HepG2 (cell line): ENCODE measurements around the gene NDE1. TPM values are rescaled to one million over a fixed set of nuclear protein-coding genes. Genes with fewer than 3 reads are reported as not detected.
A peak's percentile ranks its signal among the peaks of the same experiment; 100 is the strongest.

ENCODE experiments used
- BCL6 ChIP-seq: IDR thresholded peaks from 2 replicates; pipeline ENCODE4 v1.6.1; 2016; ENCODE audit warnings: missing genetic modification reagents, missing compliant biosample characterization
- ESRRA ChIP-seq: sonication (generic); formaldehyde crosslinking; IDR thresholded peaks from 2 replicates; pipeline ENCODE4 v1.5.1; 2020; ENCODE audit warnings: mild to moderate bottlenecking, low read depth, missing genetic modification reagents
- HINFP ChIP-seq: sonication (generic); formaldehyde crosslinking; IDR thresholded peaks from 2 replicates; pipeline ENCODE4 v1.4.0; 2020; ENCODE audit warnings: low read depth, mild to moderate bottlenecking, missing genetic modification reagents
- HMGXB4 ChIP-seq, 2 experiments: sonication (generic) in 1 of 2; formaldehyde crosslinking in 1 of 2; IDR thresholded peaks; 2 replicates each; pipeline versions ENCODE4 v1.4.0 to v1.6.1; 2018 to 2020; ENCODE audit warnings: missing genetic modification reagents in 2 of 2, borderline replicate concordance in 1 of 2, low read depth in 1 of 2, mild to moderate bottlenecking in 1 of 2, missing biosample characterization in 1 of 2
- HNRNPK ChIP-seq: fragments of 200-400 bp; formaldehyde crosslinking; IDR thresholded peaks from 2 replicates; pipeline ENCODE4 v1.6.1; 2018; ENCODE audit warnings: low read length, low read depth, moderate library complexity, mild to moderate bottlenecking; ENCODE audit not compliant: poor library complexity, severe bottlenecking
- HOXA5 ChIP-seq: sonication (generic); formaldehyde crosslinking; IDR thresholded peaks from 2 replicates; pipeline ENCODE4 v1.4.0; 2020; ENCODE audit warnings: missing genetic modification reagents
- IKZF5 ChIP-seq: IDR thresholded peaks from 2 replicates; pipeline ENCODE4 v1.6.1; 2018; ENCODE audit warnings: missing genetic modification reagents, mild to moderate bottlenecking, missing compliant biosample characterization
- KDM2A ChIP-seq: sonication (generic); formaldehyde crosslinking; IDR thresholded peaks from 2 replicates; pipeline ENCODE4 v1.4.0; 2020; ENCODE audit warnings: low read depth, missing genetic modification reagents, borderline replicate concordance
- NFE2L2 ChIP-seq: fragments of 150-350 bp; IDR thresholded peaks from 2 replicates; pipeline ENCODE4 v1.6.1; 2014; ENCODE audit warnings: low read length
- PHB2 ChIP-seq: fragments of 450-650 bp; IDR thresholded peaks from 2 replicates; pipeline ENCODE4 v1.6.1; 2018; ENCODE audit not compliant: partially characterized antibody
- RAD21 ChIP-seq: fragments of 450-650 bp; formaldehyde crosslinking; IDR thresholded peaks from 2 replicates; pipeline ENCODE4 v1.5.0; 2020; ENCODE audit warnings: mild to moderate bottlenecking
- SIN3B ChIP-seq: fragments of 150-350 bp; IDR thresholded peaks from 2 replicates; pipeline ENCODE4 v1.6.1; 2014; ENCODE audit warnings: low read length
- SP1 ChIP-seq, 2 experiments: fragments of 450-650 bp in 1 of 2; sonication (generic) in 1 of 2; formaldehyde crosslinking in 1 of 2; IDR thresholded peaks; 2 replicates each; pipeline versions ENCODE4 v1.4.0 to v1.6.1; 2016 to 2020; ENCODE audit warnings: missing genetic modification reagents in 1 of 2
- TBL1XR1 ChIP-seq: fragments of 150-350 bp; IDR thresholded peaks from 2 replicates; pipeline ENCODE4 v1.6.1; 2014; ENCODE audit warnings: borderline replicate concordance, low read length; ENCODE audit not compliant: partially characterized antibody
- TCF7L2 ChIP-seq: IDR thresholded peaks from 2 replicates; pipeline ENCODE4 v1.6.1; 2011; ENCODE audit warnings: mild to moderate bottlenecking, low read depth, low read length, moderate library complexity
- XRCC5 ChIP-seq: fragments of 200-400 bp; formaldehyde crosslinking; optimal IDR thresholded peaks from 2 replicates; pipeline ENCODE3; 2017; ENCODE audit warnings: mild to moderate bottlenecking, low read length
- ZBTB25 ChIP-seq: IDR thresholded peaks from 2 replicates; pipeline ENCODE4 v1.6.1; 2018; ENCODE audit warnings: missing genetic modification reagents
- ZNF143 ChIP-seq: sonication (generic); formaldehyde crosslinking; IDR thresholded peaks from 2 replicates; pipeline ENCODE4 v1.4.0; 2020; ENCODE audit warnings: missing genetic modification reagents
- ZNF501 ChIP-seq: sonication (generic); formaldehyde crosslinking; IDR thresholded peaks from 2 replicates; pipeline ENCODE4 v1.5.1; 2020; ENCODE audit warnings: mild to moderate bottlenecking, moderate library complexity, missing genetic modification reagents
- ZNF574 ChIP-seq: sonication (generic); formaldehyde crosslinking; IDR thresholded peaks from 2 replicates; pipeline ENCODE4 v1.4.0; 2020; ENCODE audit warnings: missing genetic modification reagents
- ZNF7 ChIP-seq: IDR thresholded peaks from 2 replicates; pipeline ENCODE4 v1.6.1; 2016; ENCODE audit warnings: missing biosample characterization, missing genetic modification reagents
- ZNF724P ChIP-seq: sonication (generic); formaldehyde crosslinking; IDR thresholded peaks from 2 replicates; pipeline ENCODE4 v1.8.0; 2022; ENCODE audit warnings: missing genetic modification reagents, borderline replicate concordance
- polyA plus RNA-seq, 8 experiments: library from polyadenylated mRNA; depleted of rRNA in 3 of 8; stranded (reverse) in 7 of 8; unstranded in 1 of 8; fragments of >200 nt; fragmentation: Illumina TruSeq in 4 of 8; extraction: Trizol in 4 of 8; gene quantifications; 2 replicates each; pipeline versions ENCODE4 v1.2.1 to v1.2.3, GENCODE V29; 2011 to 2016; ENCODE audit warnings: low read depth in 4 of 8, missing spikeins in 1 of 8, mixed read lengths in 1 of 8; ENCODE audit not compliant: insufficient read depth in 1 of 8
- total RNA-seq, 5 experiments: library from RNA; depleted of rRNA; stranded (reverse); fragments of >200 nt; fragmentation: Illumina TruSeq; extraction: Trizol; gene quantifications; 2 replicates each; pipeline ENCODE4 v1.2.3, GENCODE V29; 2016; ENCODE audit warnings: low read depth in 1 of 5

Gene NDE1
- total and polyA plus RNA-seq, 2 of the 13 experiments (the other 11 are each of a cell fraction or from before 2014, with no cell fraction given): 40.9 to 72.5 TPM

GRCh38 chr16:15704545-15704987, 54.5 kb downstream of the NDE1 start (continued):
- TF ChIP-seq HINFP (CRISPR knock-in tag) (0 out of 2 replicates have a peak, but pooled peaks have one; percentile 38), ZBTB25 (CRISPR knock-in tag) (0 out of 2 replicates have a peak, but pooled peaks have one; percentile 32), RAD21 (CRISPR knock-in tag) (peak; percentile 87), IKZF5 (CRISPR knock-in tag) (peak; percentile 70; the same call in 1 of the 2 replicates), ZNF724P (CRISPR knock-in tag) (no peak), SP1 (IDR thresholded peaks at IDR 0.05) (no peak), SP1 (CRISPR knock-in tag; IDR thresholded peaks at IDR 0.05) (no peak), SIN3B (peak; percentile 59; the same call in 1 of the 2 replicates), HOXA5 (CRISPR knock-in tag) (0 out of 2 replicates have a peak, but pooled peaks have one; percentile 22), TBL1XR1 (peak; percentile 38), ZNF143 (CRISPR knock-in tag) (0 out of 2 replicates have a peak, but pooled peaks have one; percentile 18), KDM2A (CRISPR knock-in tag) (peak; percentile 70), ZNF574 (CRISPR knock-in tag) (0 out of 2 replicates have a peak, but pooled peaks have one; percentile 15), ESRRA (peak; percentile 65; the same call in 1 of the 2 replicates), HMGXB4 (CRISPR knock-in tag; IDR thresholded peaks at IDR 0.05; ENCODE audit: borderline replicate concordance in 1 of 2, low read depth in 1 of 2) (peak in 1 of 2 experiments; percentile 33; a peak in 1 of 4 replicates), PHB2 (no peak), NFE2L2 (peak; percentile 15; the same call in 1 of the 2 replicates), HNRNPK (no peak), TCF7L2 (no peak), ZNF7 (CRISPR knock-in tag) (no peak), ZNF501 (CRISPR knock-in tag) (peak; percentile 51; the same call in 1 of the 2 replicates), BCL6 (peak; percentile 10; the same call in 1 of the 2 replicates), XRCC5 (peak; percentile 87)
